Esophagus (tissue), 2 donors: Measurements from ENCODE around the gene TEP1. TPM values are rescaled to one million over a fixed set of nuclear protein-coding genes. Genes with fewer than 3 reads are reported as not detected.

ENCODE experiments used
- polyA plus RNA-seq, 2 donors: library from polyadenylated mRNA; stranded (reverse); fragments of 200-250 nt; gene quantifications; one replicate each; pipeline ENCODE4 v1.2.3, GENCODE V29; 2013
- donor health status: healthy with polysubstance abuse.
- donor health status: Bipolar disorder and iron deficiency.

The TEP1 gene
- polyA plus RNA-seq, 2 donors = 7.9 to 14.6 TPM

Other genes with a start within 250 kb of the TEP1 start
- gene OR11G2, start 222.6 kb downstream of the TEP1 start, polyA plus RNA-seq = not detected
- gene OR11H6, start 189.8 kb downstream of the TEP1 start, polyA plus RNA-seq = not detected
- gene OR11H7, start 184.5 kb downstream of the TEP1 start, polyA plus RNA-seq = not detected
- gene OR11H4, start 174.2 kb downstream of the TEP1 start, polyA plus RNA-seq = not detected
- 1 to 10 TPM; 2.9 to 4.2 TPM for gene TTC5, start 107.5 kb downstream of the TEP1 start, polyA plus RNA-seq
- 10 to 100 TPM; 28.5 to 31.6 TPM for gene CCNB1IP1, start 80.2 kb downstream of the TEP1 start, polyA plus RNA-seq
- 10 to 100 TPM; 11.5 to 13.3 TPM for gene PARP2, start 69.9 kb downstream of the TEP1 start, polyA plus RNA-seq
- under 1 TPM; 0.06 to 0.07 TPM for gene KLHL33, start 22.7 kb upstream of the TEP1 start, polyA plus RNA-seq
- 10 to 100 TPM; 22.8 to 34.7 TPM for gene OSGEP, start 41.3 kb upstream of the TEP1 start, polyA plus RNA-seq
- 100 to 1,000 TPM in 1 of 2 donors, 10 to 100 TPM in 1; 70.6 to 115 TPM for gene APEX1, start 41.7 kb upstream of the TEP1 start, polyA plus RNA-seq
- gene PIP4P1, start 47.9 kb upstream of the TEP1 start, polyA plus RNA-seq = 10 to 100 TPM; 21.5 to 24.4 TPM
- 100 to 1,000 TPM in 1 of 2 donors, 10 to 100 TPM in 1; 40.6 to 121 TPM for gene PNP, start 55.9 kb upstream of the TEP1 start, polyA plus RNA-seq
- under 1 TPM in 1 of 2 donors, not detected in 1; 0.10 TPM for gene RNASE10, start 92.0 kb upstream of the TEP1 start, polyA plus RNA-seq
- not detected for gene RNASE9, start 147.5 kb upstream of the TEP1 start, polyA plus RNA-seq
- not detected for gene RNASE11, start 174.5 kb upstream of the TEP1 start, polyA plus RNA-seq
- not detected for gene RNASE12, start 177.9 kb upstream of the TEP1 start, polyA plus RNA-seq
- not detected for gene OR6S1, start 228.2 kb upstream of the TEP1 start, polyA plus RNA-seq